ENCODE measurements around the gene TRAPPC14.

The TRAPPC14 gene

GRCh38 chr7:100166970-100167911 lies 8.7 kb upstream of the TRAPPC14 start:
- peak; percentile 12 for ATAC-seq
- TF ChIP-seq ISL1 (CRISPR knock-in tag; IDR thresholded peaks at IDR 0.05): no peak
- no peak for TF ChIP-seq CREB5 (CRISPR knock-in tag; IDR thresholded peaks at IDR 0.05; ENCODE audit: low read depth)
- TF ChIP-seq PATZ1 (CRISPR knock-in tag; IDR thresholded peaks at IDR 0.05; ENCODE audit: borderline replicate concordance): no peak
- no peak for TF ChIP-seq ARNTL (CRISPR knock-in tag; IDR thresholded peaks at IDR 0.05; ENCODE audit: borderline replicate concordance, low read depth)
- no peak for TF ChIP-seq ESRRG (CRISPR knock-in tag; IDR thresholded peaks at IDR 0.05)
- TF ChIP-seq TOX (CRISPR knock-in tag; IDR thresholded peaks at IDR 0.05; ENCODE audit: borderline replicate concordance): no peak
- TF ChIP-seq SNAI2 (CRISPR knock-in tag; IDR thresholded peaks at IDR 0.05): no peak
- no peak for TF ChIP-seq ZNF8 (CRISPR knock-in tag; IDR thresholded peaks at IDR 0.05)
- no peak for TF ChIP-seq ZNF565 (CRISPR knock-in tag; conservative IDR thresholded peaks at IDR 0.05; ENCODE audit: low read depth)
- no peak for TF ChIP-seq BACH2 (CRISPR knock-in tag; IDR thresholded peaks at IDR 0.05; ENCODE audit: borderline replicate concordance)
- TF ChIP-seq ZNF70 (CRISPR knock-in tag; IDR thresholded peaks at IDR 0.05): no peak
- no peak for TF ChIP-seq POU6F1 (CRISPR knock-in tag; IDR thresholded peaks at IDR 0.05; ENCODE audit: borderline replicate concordance, low read depth)
- TF ChIP-seq GLIS3 (CRISPR knock-in tag; IDR thresholded peaks at IDR 0.05): no peak

- ATAC-seq: no peak
- TF ChIP-seq ISL1 (CRISPR knock-in tag; IDR thresholded peaks at IDR 0.05): no peak
- no peak for TF ChIP-seq TOX (CRISPR knock-in tag; IDR thresholded peaks at IDR 0.05; ENCODE audit: borderline replicate concordance)
- no peak for TF ChIP-seq ZFP30 (CRISPR knock-in tag; IDR thresholded peaks at IDR 0.05)
- TF ChIP-seq, protein P1, sequence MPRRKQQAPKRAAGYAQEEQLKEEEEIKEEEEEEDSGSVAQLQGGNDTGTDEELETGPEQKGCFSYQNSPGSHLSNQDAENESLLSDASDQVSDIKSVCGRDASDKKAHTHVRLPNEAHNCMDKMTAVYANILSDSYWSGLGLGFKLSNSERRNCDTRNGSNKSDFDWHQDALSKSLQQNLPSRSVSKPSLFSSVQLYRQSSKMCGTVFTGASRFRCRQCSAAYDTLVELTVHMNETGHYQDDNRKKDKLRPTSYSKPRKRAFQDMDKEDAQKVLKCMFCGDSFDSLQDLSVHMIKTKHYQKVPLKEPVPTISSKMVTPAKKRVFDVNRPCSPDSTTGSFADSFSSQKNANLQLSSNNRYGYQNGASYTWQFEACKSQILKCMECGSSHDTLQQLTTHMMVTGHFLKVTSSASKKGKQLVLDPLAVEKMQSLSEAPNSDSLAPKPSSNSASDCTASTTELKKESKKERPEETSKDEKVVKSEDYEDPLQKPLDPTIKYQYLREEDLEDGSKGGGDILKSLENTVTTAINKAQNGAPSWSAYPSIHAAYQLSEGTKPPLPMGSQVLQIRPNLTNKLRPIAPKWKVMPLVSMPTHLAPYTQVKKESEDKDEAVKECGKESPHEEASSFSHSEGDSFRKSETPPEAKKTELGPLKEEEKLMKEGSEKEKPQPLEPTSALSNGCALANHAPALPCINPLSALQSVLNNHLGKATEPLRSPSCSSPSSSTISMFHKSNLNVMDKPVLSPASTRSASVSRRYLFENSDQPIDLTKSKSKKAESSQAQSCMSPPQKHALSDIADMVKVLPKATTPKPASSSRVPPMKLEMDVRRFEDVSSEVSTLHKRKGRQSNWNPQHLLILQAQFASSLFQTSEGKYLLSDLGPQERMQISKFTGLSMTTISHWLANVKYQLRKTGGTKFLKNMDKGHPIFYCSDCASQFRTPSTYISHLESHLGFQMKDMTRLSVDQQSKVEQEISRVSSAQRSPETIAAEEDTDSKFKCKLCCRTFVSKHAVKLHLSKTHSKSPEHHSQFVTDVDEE (CRISPR knock-in tag; IDR thresholded peaks at IDR 0.05): no peak
- no peak for TF ChIP-seq CSDC2 (CRISPR knock-in tag; IDR thresholded peaks at IDR 0.05)
- no peak for TF ChIP-seq ZNF8 (CRISPR knock-in tag; IDR thresholded peaks at IDR 0.05)
- TF ChIP-seq ARNTL (CRISPR knock-in tag; IDR thresholded peaks at IDR 0.05; ENCODE audit: borderline replicate concordance, low read depth): no peak
- no peak for TF ChIP-seq CREB5 (CRISPR knock-in tag; IDR thresholded peaks at IDR 0.05; ENCODE audit: low read depth)
- TF ChIP-seq OSR1 (CRISPR knock-in tag; IDR thresholded peaks at IDR 0.05): no peak
- TF ChIP-seq PATZ1 (CRISPR knock-in tag; IDR thresholded peaks at IDR 0.05; ENCODE audit: borderline replicate concordance): no peak
- TF ChIP-seq PPARA (CRISPR knock-in tag; IDR thresholded peaks at IDR 0.05; ENCODE audit: borderline replicate concordance): no peak
- no peak for TF ChIP-seq TCF4 (CRISPR knock-in tag; IDR thresholded peaks at IDR 0.05; ENCODE audit: borderline replicate concordance)
- TF ChIP-seq ZNF70 (CRISPR knock-in tag; IDR thresholded peaks at IDR 0.05): no peak
- TF ChIP-seq ZFP3 (CRISPR knock-in tag; IDR thresholded peaks at IDR 0.05): no peak
- TF ChIP-seq POU6F1 (CRISPR knock-in tag; IDR thresholded peaks at IDR 0.05; ENCODE audit: borderline replicate concordance, low read depth): no peak
- TF ChIP-seq ESRRG (CRISPR knock-in tag; IDR thresholded peaks at IDR 0.05): no peak
- TF ChIP-seq ZNF565 (CRISPR knock-in tag; conservative IDR thresholded peaks at IDR 0.05; ENCODE audit: low read depth): no peak
Observed at GRCh38 chr7:100166317-100166940, 7.9 kb upstream of the TRAPPC14 start.

All from SK-N-SH treated with all-trans-retinoic acid at 6 μM for 48 hours (cell line).